C4-2B (cell line): Measurements from ENCODE around the gene ASB13.

ENCODE experiments used
- CTCF ChIP-seq: fragments of 450-650 bp; conservative IDR thresholded peaks from 2 replicates; pipeline ENCODE4 v1.5.1; 2017; ENCODE audit warnings: mild to moderate bottlenecking
- ZFX ChIP-seq: fragments of 450-650 bp; IDR thresholded peaks from 2 replicates; pipeline ENCODE4 v1.6.1; 2017

GRCh38 chr10:5688587-5688986 lies 22.2 kb upstream of the ASB13 start:
- no peak for TF ChIP-seq CTCF
- TF ChIP-seq ZFX, result no peak
